HG03045 (cell line): ENCODE measurements around the gene SARNP.
A peak's percentile ranks its signal among the peaks of the same experiment; 100 is the strongest.

Source experiments
- ATAC-seq: cut with Tn5 transposase; IDR thresholded peaks from one replicate; pipeline ENCODE4 v1.9.1; 2021; ENCODE audit warnings: mild to moderate bottlenecking, moderate library complexity; ENCODE audit not compliant: unreplicated experiment

The SARNP gene

DNA sequence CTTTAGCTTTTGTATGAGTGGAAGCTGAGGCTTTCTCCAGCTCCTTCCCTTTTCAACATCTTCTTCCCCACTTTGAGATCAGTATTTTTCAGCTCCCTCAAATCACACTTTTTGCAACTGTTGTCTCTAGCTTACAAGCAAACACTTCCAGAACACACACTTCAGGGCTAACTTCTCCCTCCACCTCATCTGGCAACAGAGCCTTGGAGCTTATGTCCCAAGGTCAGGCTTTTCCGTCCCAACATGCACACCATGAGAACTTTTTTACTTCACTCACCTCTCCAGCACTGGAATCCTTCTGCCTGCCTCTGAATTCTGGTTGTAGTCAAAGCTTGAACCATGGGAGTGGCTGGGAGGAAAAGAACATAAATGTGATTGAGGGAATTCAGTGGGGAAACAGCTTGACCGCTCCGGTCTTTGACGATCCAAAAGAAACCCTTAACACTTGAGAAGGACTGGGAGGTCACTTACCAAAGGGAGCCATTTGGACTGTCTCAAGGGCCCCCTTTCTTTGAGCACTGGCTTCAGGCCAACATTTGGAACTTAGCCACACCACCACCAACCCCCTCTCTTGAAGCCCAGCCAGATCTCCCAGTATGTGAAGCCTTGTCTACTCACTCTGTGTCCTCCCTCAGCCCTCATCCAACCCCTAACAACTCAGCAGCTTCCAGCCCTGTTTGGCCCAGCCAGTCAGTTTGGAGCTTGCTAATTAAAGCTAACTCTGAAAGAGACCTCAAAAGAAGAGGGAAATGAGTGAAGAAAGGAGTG is 105.6 kb downstream of the SARNP start:
- ATAC-seq: no peak

DNA sequence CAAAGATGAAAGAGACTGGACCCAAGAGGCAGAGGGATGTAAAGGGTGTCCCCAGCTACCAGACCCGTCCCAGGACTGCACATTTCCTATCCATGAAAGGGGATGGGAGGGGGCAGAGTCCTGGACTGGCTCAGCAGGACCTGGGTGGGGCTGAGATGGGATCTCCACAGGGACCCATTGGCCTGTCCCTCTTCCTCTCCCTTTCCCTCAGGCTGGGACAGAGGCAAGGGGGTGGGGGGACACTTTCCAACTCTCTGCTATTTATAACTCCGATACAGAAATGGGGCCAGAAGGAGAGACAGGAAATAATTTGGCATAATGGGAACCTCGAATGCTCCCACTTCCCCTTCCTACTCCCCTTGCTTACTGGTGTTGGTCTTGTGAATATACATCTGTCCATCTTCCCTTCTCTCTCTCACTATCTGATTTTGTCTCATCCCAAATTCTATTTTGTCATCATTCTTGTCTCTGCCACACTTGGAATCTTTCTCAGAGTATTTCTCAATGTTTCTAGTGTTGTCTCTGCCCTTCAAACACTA is 108.8 kb downstream of the SARNP start:
- ATAC-seq: no peak

DNA sequence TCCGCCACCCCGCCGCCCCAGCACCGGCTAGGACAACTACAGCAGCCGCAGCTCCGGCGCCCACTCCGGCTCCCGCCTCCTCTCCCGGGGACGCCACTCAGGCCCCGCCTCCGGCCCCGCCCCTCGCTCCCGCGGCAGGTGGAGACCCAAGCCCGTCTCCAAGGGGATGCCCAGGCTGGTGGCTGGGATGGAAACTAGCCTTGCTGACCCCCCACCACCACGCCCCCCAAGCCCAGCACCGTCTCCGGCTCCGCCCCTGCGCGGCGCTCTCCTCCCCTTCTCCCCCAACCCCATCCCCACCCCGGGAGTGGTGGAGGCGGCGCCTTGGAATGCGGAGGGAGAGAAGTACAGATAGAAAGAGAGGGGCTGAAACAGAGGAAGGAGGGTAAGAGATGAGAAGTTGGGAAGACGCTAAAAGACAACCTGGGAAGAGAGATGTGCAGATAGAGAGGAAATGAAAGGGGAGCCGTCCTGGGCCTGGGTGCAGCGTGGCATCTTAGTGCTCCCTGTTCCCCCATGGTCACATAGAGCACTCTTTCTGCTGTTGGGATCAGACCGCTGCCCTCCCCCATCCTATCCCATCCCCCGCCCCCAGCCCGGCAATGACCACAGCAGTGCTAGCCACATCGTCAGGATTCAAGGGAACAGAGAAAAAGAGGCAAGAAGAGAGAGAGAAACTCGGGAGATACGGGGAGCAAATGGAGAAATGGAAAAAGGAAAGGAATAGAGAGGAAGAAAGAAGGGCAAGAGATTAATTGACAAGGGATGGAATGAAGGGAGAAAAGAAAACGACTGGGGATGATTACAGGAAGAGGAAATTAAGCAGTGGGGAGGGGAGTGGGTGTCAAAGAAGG is 109.5 kb downstream of the SARNP start, which contains the start of gene ITGA7:
ITGA7 (minus strand) TSS at position 64 of the 854 bp plus-strand sequence. CDS start 222 bp downstream, outside the sequence.
- peak; percentile 75 for ATAC-seq
